ENCODE measurements around the gene TMEM242.

Gene TMEM242

GRCh38 chr6:157244175-157244574, 79.1 kb downstream of the TMEM242 start (continued):
- no peak for TF ChIP-seq GLIS3 (CRISPR knock-in tag; IDR thresholded peaks at IDR 0.05)

GRCh38 chr6:157242791-157243190, 80.5 kb downstream of the TMEM242 start:
- no peak for ATAC-seq
- TF ChIP-seq TSHZ2 (CRISPR knock-in tag; IDR thresholded peaks at IDR 0.05) (no peak), ZFP3 (CRISPR knock-in tag; IDR thresholded peaks at IDR 0.05) (no peak), POU6F1 (CRISPR knock-in tag; IDR thresholded peaks at IDR 0.05; ENCODE audit: borderline replicate concordance, low read depth) (no peak), RARB (CRISPR knock-in tag; IDR thresholded peaks at IDR 0.05) (no peak)

- ATAC-seq = no peak
- TF ChIP-seq ISL1 (CRISPR knock-in tag; IDR thresholded peaks at IDR 0.05) (no peak), BACH2 (CRISPR knock-in tag; IDR thresholded peaks at IDR 0.05; ENCODE audit: borderline replicate concordance) (no peak), POU6F1 (CRISPR knock-in tag; IDR thresholded peaks at IDR 0.05; ENCODE audit: borderline replicate concordance, low read depth) (no peak), GLIS3 (CRISPR knock-in tag; IDR thresholded peaks at IDR 0.05) (no peak), TSHZ2 (CRISPR knock-in tag; IDR thresholded peaks at IDR 0.05) (no peak), CSDC2 (CRISPR knock-in tag; IDR thresholded peaks at IDR 0.05) (no peak)
Measured at GRCh38 chr6:157240960-157241311, 82.4 kb downstream of the TMEM242 start.

- ATAC-seq = no peak
- TF ChIP-seq GLIS3 (CRISPR knock-in tag; IDR thresholded peaks at IDR 0.05) (no peak), ISL1 (CRISPR knock-in tag; IDR thresholded peaks at IDR 0.05) (no peak), ZNF8 (CRISPR knock-in tag; IDR thresholded peaks at IDR 0.05) (no peak), PPARA (CRISPR knock-in tag; IDR thresholded peaks at IDR 0.05; ENCODE audit: borderline replicate concordance) (no peak), ZNF70 (CRISPR knock-in tag; IDR thresholded peaks at IDR 0.05) (no peak), TOX (CRISPR knock-in tag; IDR thresholded peaks at IDR 0.05; ENCODE audit: borderline replicate concordance) (no peak), ZNF565 (CRISPR knock-in tag; conservative IDR thresholded peaks at IDR 0.05; ENCODE audit: low read depth) (no peak), OSR1 (CRISPR knock-in tag; IDR thresholded peaks at IDR 0.05) (no peak), ZC3H10 (CRISPR knock-in tag; IDR thresholded peaks at IDR 0.05) (no peak), ARNTL (CRISPR knock-in tag; IDR thresholded peaks at IDR 0.05; ENCODE audit: borderline replicate concordance, low read depth) (no peak), BACH2 (CRISPR knock-in tag; IDR thresholded peaks at IDR 0.05; ENCODE audit: borderline replicate concordance) (no peak), ESRRG (CRISPR knock-in tag; IDR thresholded peaks at IDR 0.05) (no peak), TSHZ2 (CRISPR knock-in tag; IDR thresholded peaks at IDR 0.05) (no peak), CSRNP3 (CRISPR knock-in tag; IDR thresholded peaks at IDR 0.05) (no peak), CREB5 (CRISPR knock-in tag; IDR thresholded peaks at IDR 0.05; ENCODE audit: low read depth) (no peak)
Measured at GRCh38 chr6:157240059-157240959, 83.0 kb downstream of the TMEM242 start.
